22Rv1 (cell line): ENCODE measurements around the gene GALNT18.

Experiments
- ZFX ChIP-seq: fragments of 450-650 bp; IDR thresholded peaks from 2 replicates; pipeline ENCODE4 v1.6.1; 2017; ENCODE audit warnings: antibody characterized with exemption, borderline replicate concordance
- TF ChIP-seq, protein P1 (sequence below): fragments of 450-650 bp; IDR thresholded peaks from 2 replicates; pipeline ENCODE4 v1.5.1; 2017; ENCODE audit warnings: mild to moderate bottlenecking

GRCh38 chr11:11394241-11394640 is 227.6 kb downstream of the GALNT18 start:
- TF ChIP-seq, protein P1, sequence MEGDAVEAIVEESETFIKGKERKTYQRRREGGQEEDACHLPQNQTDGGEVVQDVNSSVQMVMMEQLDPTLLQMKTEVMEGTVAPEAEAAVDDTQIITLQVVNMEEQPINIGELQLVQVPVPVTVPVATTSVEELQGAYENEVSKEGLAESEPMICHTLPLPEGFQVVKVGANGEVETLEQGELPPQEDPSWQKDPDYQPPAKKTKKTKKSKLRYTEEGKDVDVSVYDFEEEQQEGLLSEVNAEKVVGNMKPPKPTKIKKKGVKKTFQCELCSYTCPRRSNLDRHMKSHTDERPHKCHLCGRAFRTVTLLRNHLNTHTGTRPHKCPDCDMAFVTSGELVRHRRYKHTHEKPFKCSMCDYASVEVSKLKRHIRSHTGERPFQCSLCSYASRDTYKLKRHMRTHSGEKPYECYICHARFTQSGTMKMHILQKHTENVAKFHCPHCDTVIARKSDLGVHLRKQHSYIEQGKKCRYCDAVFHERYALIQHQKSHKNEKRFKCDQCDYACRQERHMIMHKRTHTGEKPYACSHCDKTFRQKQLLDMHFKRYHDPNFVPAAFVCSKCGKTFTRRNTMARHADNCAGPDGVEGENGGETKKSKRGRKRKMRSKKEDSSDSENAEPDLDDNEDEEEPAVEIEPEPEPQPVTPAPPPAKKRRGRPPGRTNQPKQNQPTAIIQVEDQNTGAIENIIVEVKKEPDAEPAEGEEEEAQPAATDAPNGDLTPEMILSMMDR, result no peak
- no peak for TF ChIP-seq ZFX
